HepG2 (cell line): ENCODE measurements around the gene SRSF2. TPM values are rescaled to one million over a fixed set of nuclear protein-coding genes. Genes with fewer than 3 reads are reported as not detected.

Experiments used
- ATM ChIP-seq: fragments of 450-650 bp; IDR thresholded peaks from 2 replicates; pipeline ENCODE4 v1.7.1; 2017; ENCODE audit warnings: mild to moderate bottlenecking, borderline replicate concordance
- ETS1 ChIP-seq: sonication (generic); formaldehyde crosslinking; IDR thresholded peaks from 2 replicates; pipeline ENCODE4 v1.4.0; 2020; ENCODE audit warnings: missing genetic modification reagents
- HINFP ChIP-seq: sonication (generic); formaldehyde crosslinking; IDR thresholded peaks from 2 replicates; pipeline ENCODE4 v1.4.0; 2020; ENCODE audit warnings: low read depth, mild to moderate bottlenecking, missing genetic modification reagents
- KAT2B ChIP-seq: fragments of 150-350 bp; IDR thresholded peaks from 2 replicates; pipeline ENCODE4 v1.6.1; 2014; ENCODE audit warnings: low read depth, low read length, borderline replicate concordance
- KAT8 ChIP-seq: IDR thresholded peaks from 2 replicates; pipeline ENCODE4 v1.6.1; 2016; ENCODE audit warnings: missing genetic modification reagents, missing compliant biosample characterization
- SRSF4 ChIP-seq: fragments of 200-400 bp; formaldehyde crosslinking; IDR thresholded peaks from one replicate; pipeline ENCODE4 v1.6.1; 2018; ENCODE audit warnings: mild to moderate bottlenecking, low read depth, low read length, moderate library complexity; ENCODE audit not compliant: poor library complexity, severe bottlenecking
- TARDBP ChIP-seq: sonication (generic); formaldehyde crosslinking; IDR thresholded peaks from 2 replicates; pipeline ENCODE4 v1.8.0; 2022; ENCODE audit warnings: mild to moderate bottlenecking, missing genetic modification reagents
- ZFP36 ChIP-seq: fragments of 150-350 bp; IDR thresholded peaks from 2 replicates; pipeline ENCODE4 v1.6.1; 2018; ENCODE audit warnings: borderline replicate concordance, low read length, low read depth; ENCODE audit not compliant: partially characterized antibody
- ZFP91 ChIP-seq: sonication (generic); formaldehyde crosslinking; IDR thresholded peaks from 2 replicates; pipeline ENCODE4 v1.9.0; 2022; ENCODE audit warnings: missing genetic modification reagents, mild to moderate bottlenecking, borderline replicate concordance
- ZNF24 ChIP-seq: fragments of 450-650 bp; IDR thresholded peaks from 2 replicates; pipeline ENCODE4 v1.6.1; 2017; ENCODE audit warnings: antibody characterized with exemption, mild to moderate bottlenecking
- ZNF282 ChIP-seq: fragments of 450-650 bp; IDR thresholded peaks from 2 replicates; pipeline ENCODE4 v1.6.1; 2018; ENCODE audit not compliant: partially characterized antibody
- ZNF333 ChIP-seq: sonication (generic); formaldehyde crosslinking; IDR thresholded peaks from 2 replicates; pipeline ENCODE4 v1.4.0; 2020; ENCODE audit warnings: mild to moderate bottlenecking, missing genetic modification reagents, borderline replicate concordance
- ZNF33B ChIP-seq: sonication (generic); formaldehyde crosslinking; IDR thresholded peaks from 2 replicates; pipeline ENCODE4 v1.5.1; 2020; ENCODE audit warnings: mild to moderate bottlenecking, missing genetic modification reagents
- ZNF605 ChIP-seq: sonication (generic); formaldehyde crosslinking; IDR thresholded peaks from 2 replicates; pipeline ENCODE4 v1.8.0; 2022; ENCODE audit warnings: mild to moderate bottlenecking, missing genetic modification reagents
- ZNF709 ChIP-seq: sonication (generic); formaldehyde crosslinking; IDR thresholded peaks from 2 replicates; pipeline ENCODE4 v1.5.0; 2020; ENCODE audit warnings: mild to moderate bottlenecking, missing genetic modification reagents
- ZZZ3 ChIP-seq: sonication (generic); formaldehyde crosslinking; IDR thresholded peaks from 2 replicates; pipeline ENCODE4 v1.4.0; 2020; ENCODE audit warnings: missing genetic modification reagents, mild to moderate bottlenecking, borderline replicate concordance
- polyA plus RNA-seq, 8 experiments: library from polyadenylated mRNA; depleted of rRNA in 3 of 8; stranded (reverse) in 7 of 8; unstranded in 1 of 8; fragments of >200 nt; fragmentation: Illumina TruSeq in 4 of 8; extraction: Trizol in 4 of 8; gene quantifications; 2 replicates each; pipeline versions ENCODE4 v1.2.1 to v1.2.3, GENCODE V29; 2011 to 2016; ENCODE audit warnings: low read depth in 4 of 8, missing spikeins in 1 of 8, mixed read lengths in 1 of 8; ENCODE audit not compliant: insufficient read depth in 1 of 8
- total RNA-seq, 5 experiments: library from RNA; depleted of rRNA; stranded (reverse); fragments of >200 nt; fragmentation: Illumina TruSeq; extraction: Trizol; gene quantifications; 2 replicates each; pipeline ENCODE4 v1.2.3, GENCODE V29; 2016; ENCODE audit warnings: low read depth in 1 of 5
- TF ChIP-seq, protein P1 (sequence below): sonication (generic); formaldehyde crosslinking; IDR thresholded peaks from 2 replicates; pipeline ENCODE4 v1.5.1; 2020; ENCODE audit warnings: missing genetic modification reagents, mild to moderate bottlenecking, borderline replicate concordance
- TF ChIP-seq, protein P2 (sequence below): IDR thresholded peaks from 2 replicates; pipeline ENCODE4 v1.6.1; 2016; ENCODE audit warnings: mild to moderate bottlenecking, missing biosample characterization, missing genetic modification reagents
- TF ChIP-seq, protein P3 (sequence below): sonication (generic); formaldehyde crosslinking; IDR thresholded peaks from 2 replicates; pipeline ENCODE4 v1.4.0; 2020; ENCODE audit warnings: missing genetic modification reagents, borderline replicate concordance

SRSF2 gene
- total and polyA plus RNA-seq, 2 of the 13 experiments (the other 11 are each of a cell fraction or from before 2014, with no cell fraction given), result 306 to 319 TPM

GRCh38 chr17:76737676-76738467 lies 741 bp upstream of the SRSF2 start, which contains the start of gene MFSD11 (continued):
- TF ChIP-seq, protein P1, sequence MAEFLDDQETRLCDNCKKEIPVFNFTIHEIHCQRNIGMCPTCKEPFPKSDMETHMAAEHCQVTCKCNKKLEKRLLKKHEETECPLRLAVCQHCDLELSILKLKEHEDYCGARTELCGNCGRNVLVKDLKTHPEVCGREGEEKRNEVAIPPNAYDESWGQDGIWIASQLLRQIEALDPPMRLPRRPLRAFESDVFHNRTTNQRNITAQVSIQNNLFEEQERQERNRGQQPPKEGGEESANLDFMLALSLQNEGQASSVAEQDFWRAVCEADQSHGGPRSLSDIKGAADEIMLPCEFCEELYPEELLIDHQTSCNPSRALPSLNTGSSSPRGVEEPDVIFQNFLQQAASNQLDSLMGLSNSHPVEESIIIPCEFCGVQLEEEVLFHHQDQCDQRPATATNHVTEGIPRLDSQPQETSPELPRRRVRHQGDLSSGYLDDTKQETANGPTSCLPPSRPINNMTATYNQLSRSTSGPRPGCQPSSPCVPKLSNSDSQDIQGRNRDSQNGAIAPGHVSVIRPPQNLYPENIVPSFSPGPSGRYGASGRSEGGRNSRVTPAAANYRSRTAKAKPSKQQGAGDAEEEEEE (CRISPR knock-in tag), result no peak
- TF ChIP-seq, protein P2, sequence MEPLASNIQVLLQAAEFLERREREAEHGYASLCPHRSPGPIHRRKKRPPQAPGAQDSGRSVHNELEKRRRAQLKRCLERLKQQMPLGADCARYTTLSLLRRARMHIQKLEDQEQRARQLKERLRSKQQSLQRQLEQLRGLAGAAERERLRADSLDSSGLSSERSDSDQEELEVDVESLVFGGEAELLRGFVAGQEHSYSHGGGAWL, result no peak
- TF ChIP-seq ATM, result no peak
- TF ChIP-seq, protein P3, sequence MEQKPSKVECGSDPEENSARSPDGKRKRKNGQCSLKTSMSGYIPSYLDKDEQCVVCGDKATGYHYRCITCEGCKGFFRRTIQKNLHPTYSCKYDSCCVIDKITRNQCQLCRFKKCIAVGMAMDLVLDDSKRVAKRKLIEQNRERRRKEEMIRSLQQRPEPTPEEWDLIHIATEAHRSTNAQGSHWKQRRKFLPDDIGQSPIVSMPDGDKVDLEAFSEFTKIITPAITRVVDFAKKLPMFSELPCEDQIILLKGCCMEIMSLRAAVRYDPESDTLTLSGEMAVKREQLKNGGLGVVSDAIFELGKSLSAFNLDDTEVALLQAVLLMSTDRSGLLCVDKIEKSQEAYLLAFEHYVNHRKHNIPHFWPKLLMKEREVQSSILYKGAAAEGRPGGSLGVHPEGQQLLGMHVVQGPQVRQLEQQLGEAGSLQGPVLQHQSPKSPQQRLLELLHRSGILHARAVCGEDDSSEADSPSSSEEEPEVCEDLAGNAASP (CRISPR knock-in tag), result peak; percentile 51; the same call in 1 of the 2 replicates
- no peak for TF ChIP-seq KAT8 (CRISPR knock-in tag)
- peak; percentile 85; the same call in 1 of the 2 replicates for TF ChIP-seq ETS1 (CRISPR knock-in tag)
- 0 out of 2 replicates have a peak, but pooled peaks have one; percentile 71 for TF ChIP-seq ZNF709
- TF ChIP-seq ZFP91 (CRISPR knock-in tag), result peak; percentile 93
- no peak for TF ChIP-seq ZNF24
- TF ChIP-seq KAT2B, result no peak
- TF ChIP-seq ZNF33B (CRISPR knock-in tag), result peak; percentile 81; the same call in 1 of the 2 replicates
- no peak for TF ChIP-seq SRSF4
- no peak for TF ChIP-seq ZNF333 (CRISPR knock-in tag)
- TF ChIP-seq ZFP36, result no peak
- peak; percentile 26; the same call in 1 of the 2 replicates for TF ChIP-seq HINFP (CRISPR knock-in tag)
- TF ChIP-seq ZNF605 (CRISPR knock-in tag), result no peak; the same call in none of the 2 replicates
- no peak; the same call in 1 of the 2 replicates for TF ChIP-seq ZZZ3 (CRISPR knock-in tag)
- TF ChIP-seq ZNF282, result no peak
- TF ChIP-seq TARDBP (CRISPR knock-in tag), result no peak
